ENCODE measurements around the gene MYO7A. TPM values are rescaled to one million over a fixed set of nuclear protein-coding genes. Genes with fewer than 3 reads are reported as not detected.

The MYO7A gene
- total RNA-seq, 1 donor from 2014 or later: 0.29 TPM

DNA sequence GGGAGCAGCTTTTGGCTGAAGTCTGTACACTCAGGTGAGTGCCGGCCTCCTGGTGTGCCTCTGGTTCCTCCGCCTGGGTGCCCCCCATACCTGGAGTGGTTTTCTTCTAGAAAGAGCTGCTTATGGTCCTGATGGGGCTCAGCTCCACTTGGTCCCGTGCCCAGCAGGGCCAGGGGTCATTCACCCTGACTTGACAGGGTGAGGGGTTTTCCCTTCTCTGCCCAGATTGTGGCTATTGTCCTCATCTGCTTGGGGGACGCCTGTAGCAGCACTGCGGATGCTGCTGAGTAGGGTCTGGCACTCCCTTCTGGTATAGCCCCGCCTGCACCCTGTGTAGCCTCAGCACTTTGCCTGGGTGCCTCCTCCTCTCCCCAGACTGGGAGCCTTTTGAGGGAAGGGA is 17.2 kb upstream of the MYO7A start:
- H3K9me3 Mint-ChIP-seq: no peaks in the 10 kb centered on the region
- intact Hi-C loops (cut with micrococcal nuclease): no loop called here
- H3K36me3 Mint-ChIP-seq (ENCODE audit: low read depth): no peaks in the 10 kb centered on the region
- no peaks in the 10 kb centered on the region for H3K27me3 Mint-ChIP-seq (ENCODE audit: insufficient read depth)
- no peak overlapping the region for H3K27ac Mint-ChIP-seq
- H3K4me3 Mint-ChIP-seq: no peak overlapping the region
- no peak for DNase-seq (ENCODE audit: low spot score)
- H3K4me1 Mint-ChIP-seq (ENCODE audit: low read depth): peaks cover 5% of the 10 kb centered on the region

GRCh38 chr11:77111277-77111676 is 16.8 kb upstream of the MYO7A start:
- no peaks in the 10 kb centered on the region for H3K9me3 Mint-ChIP-seq
- H3K4me3 Mint-ChIP-seq: no peak overlapping the region
- H3K36me3 Mint-ChIP-seq (ENCODE audit: low read depth): no peaks in the 10 kb centered on the region
- peaks cover 5% of the 10 kb centered on the region for H3K4me1 Mint-ChIP-seq (ENCODE audit: low read depth)
- no peak overlapping the region for H3K27ac Mint-ChIP-seq
- intact Hi-C loops (cut with micrococcal nuclease): no loop called here
- H3K27me3 Mint-ChIP-seq (ENCODE audit: insufficient read depth): no peaks in the 10 kb centered on the region
- no peak for DNase-seq (ENCODE audit: low spot score)

DNA sequence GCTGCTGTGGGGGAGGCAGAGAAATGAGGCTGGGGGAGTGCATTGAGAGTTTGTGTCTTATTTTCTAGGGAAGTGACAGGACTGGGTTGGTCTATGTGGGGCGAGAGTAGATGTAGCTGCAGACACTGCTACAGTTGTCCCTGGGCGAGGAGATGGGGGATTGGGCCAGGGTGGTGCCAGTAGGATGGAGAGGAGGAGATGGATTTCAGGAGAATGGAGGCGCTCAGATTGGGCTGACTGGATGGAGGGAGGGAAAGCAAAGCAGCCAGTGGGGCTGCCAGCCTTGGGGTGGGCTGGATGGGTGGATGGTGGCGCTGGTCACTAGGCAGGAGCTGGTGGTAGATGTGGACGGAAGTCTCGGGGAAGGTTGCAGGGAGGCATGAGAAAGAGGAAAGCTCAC is 16.1 kb upstream of the MYO7A start:
- intact Hi-C loops (cut with micrococcal nuclease): no loop called here
- Mint-ChIP-seq H3K27ac (no peak overlapping the region), H3K4me1 (ENCODE audit: low read depth) (peaks cover 5% of the 10 kb centered on the region), H3K9me3 (no peaks in the 10 kb centered on the region), H3K36me3 (ENCODE audit: low read depth) (no peaks in the 10 kb centered on the region), H3K4me3 (no peak overlapping the region), H3K27me3 (ENCODE audit: insufficient read depth) (no peaks in the 10 kb centered on the region)
- DNase-seq (ENCODE audit: low spot score): no peak

DNA sequence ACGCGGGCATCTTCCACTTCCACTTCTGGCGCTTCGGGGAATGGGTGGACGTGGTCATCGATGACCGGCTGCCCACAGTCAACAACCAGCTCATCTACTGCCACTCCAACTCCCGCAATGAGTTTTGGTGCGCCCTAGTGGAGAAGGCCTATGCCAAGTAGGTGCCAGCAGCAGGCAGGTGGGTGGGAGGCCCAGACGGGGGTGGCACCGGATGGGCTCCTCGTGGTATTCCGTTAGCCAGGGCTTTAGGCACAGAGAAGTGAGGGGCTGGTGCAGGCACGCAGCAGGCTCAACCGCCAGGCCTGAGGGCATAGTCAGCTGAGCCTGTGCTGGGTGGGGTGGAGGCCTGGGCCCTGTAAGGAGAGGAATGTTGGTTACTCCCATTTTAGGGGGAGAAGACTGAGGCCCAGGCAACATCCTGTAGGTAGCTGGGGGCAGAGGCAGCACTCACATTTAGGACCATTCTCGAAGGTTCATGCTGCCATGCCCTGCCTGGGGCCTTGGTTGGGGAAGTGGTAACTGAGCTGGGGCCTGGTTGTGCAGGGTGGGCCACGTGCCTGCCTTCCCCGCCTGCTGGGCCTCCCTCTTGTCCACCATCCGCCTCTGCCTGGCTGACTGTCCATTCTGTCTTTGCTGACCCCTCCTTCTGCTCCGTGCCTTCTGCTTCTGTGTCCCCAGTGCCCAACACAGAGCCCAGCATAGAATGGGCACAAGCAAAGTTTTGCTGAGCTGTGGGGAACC is 15.2 kb upstream of the MYO7A start:
- intact Hi-C loops (cut with micrococcal nuclease): loop anchor here (1.0 kb wide), 1 partner anchor 66 kb away; no protein-coding TSS in a partner anchor
- Mint-ChIP-seq H3K27me3 (ENCODE audit: insufficient read depth) (no peaks in the 10 kb centered on the region), H3K4me3 (no peak overlapping the region)

GRCh38 chr11:77113382-77114088 is 14.5 kb upstream of the MYO7A start:
- Mint-ChIP-seq H3K4me1 (ENCODE audit: low read depth) (peaks cover 5% of the 10 kb centered on the region), H3K27ac (no peak overlapping the region), H3K9me3 (no peaks in the 10 kb centered on the region), H3K27me3 (ENCODE audit: insufficient read depth) (no peaks in the 10 kb centered on the region), H3K4me3 (no peak overlapping the region), H3K36me3 (ENCODE audit: low read depth) (no peaks in the 10 kb centered on the region)
- no peak for DNase-seq (ENCODE audit: low spot score)
- intact Hi-C loops (cut with micrococcal nuclease): loop anchor here (1.0 kb wide), 1 partner anchor 66 kb away; no protein-coding TSS in a partner anchor

More for the DNA sequence above, 15.2 kb upstream of the MYO7A start:
- Mint-ChIP-seq H3K36me3 (ENCODE audit: low read depth) (no peaks in the 10 kb centered on the region), H3K4me1 (ENCODE audit: low read depth) (peaks cover 5% of the 10 kb centered on the region), H3K9me3 (no peaks in the 10 kb centered on the region), H3K27ac (no peak overlapping the region)
- no peak for DNase-seq (ENCODE audit: low spot score)

GRCh38 chr11:77114089-77114463 is 14.0 kb upstream of the MYO7A start:
- Mint-ChIP-seq H3K27ac (no peak overlapping the region), H3K27me3 (ENCODE audit: insufficient read depth) (no peaks in the 10 kb centered on the region), H3K4me3 (no peak overlapping the region), H3K36me3 (ENCODE audit: low read depth) (no peaks in the 10 kb centered on the region), H3K4me1 (ENCODE audit: low read depth) (peaks cover 5% of the 10 kb centered on the region), H3K9me3 (no peaks in the 10 kb centered on the region)
- intact Hi-C loops (cut with micrococcal nuclease): no loop called here
- DNase-seq (ENCODE audit: low spot score): no peak

DNA sequence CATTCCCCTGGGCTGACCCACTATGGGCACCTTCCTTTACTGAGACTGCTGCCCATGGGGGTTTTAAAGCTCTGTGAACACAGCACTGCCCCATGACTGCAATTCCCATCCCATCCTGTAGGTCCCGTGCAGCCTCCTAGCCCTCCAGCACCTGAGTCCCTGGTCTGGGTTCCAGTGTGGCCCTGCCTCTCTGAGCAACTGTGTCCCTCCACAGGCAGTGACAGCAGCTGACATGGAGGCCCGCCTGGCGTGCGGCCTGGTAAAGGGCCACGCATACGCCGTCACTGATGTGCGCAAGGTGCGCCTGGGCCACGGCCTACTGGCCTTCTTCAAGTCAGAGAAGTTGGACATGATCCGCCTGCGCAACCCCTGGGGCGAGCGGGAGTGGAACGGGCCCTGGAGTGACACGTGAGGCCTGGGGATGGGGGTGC is 12.8 kb upstream of the MYO7A start:
- H3K27ac Mint-ChIP-seq: no peak overlapping the region
- no peak overlapping the region for H3K4me3 Mint-ChIP-seq
- no peaks in the 10 kb centered on the region for H3K27me3 Mint-ChIP-seq (ENCODE audit: insufficient read depth)
- intact Hi-C loops (cut with micrococcal nuclease): no loop called here
- no peaks in the 10 kb centered on the region for H3K9me3 Mint-ChIP-seq
- DNase-seq (ENCODE audit: low spot score): no peak
- H3K4me1 Mint-ChIP-seq (ENCODE audit: low read depth): peaks cover 5% of the 10 kb centered on the region
- H3K36me3 Mint-ChIP-seq (ENCODE audit: low read depth): no peaks in the 10 kb centered on the region

GRCh38 chr11:77115956-77116355 is 12.1 kb upstream of the MYO7A start:
- Mint-ChIP-seq H3K27ac (no peak overlapping the region), H3K4me3 (no peak overlapping the region), H3K4me1 (ENCODE audit: low read depth) (peaks cover 5% of the 10 kb centered on the region), H3K36me3 (ENCODE audit: low read depth) (no peaks in the 10 kb centered on the region), H3K27me3 (ENCODE audit: insufficient read depth) (no peaks in the 10 kb centered on the region), H3K9me3 (no peaks in the 10 kb centered on the region)
- intact Hi-C loops (cut with micrococcal nuclease): no loop called here
- no peak for DNase-seq (ENCODE audit: low spot score)

DNA sequence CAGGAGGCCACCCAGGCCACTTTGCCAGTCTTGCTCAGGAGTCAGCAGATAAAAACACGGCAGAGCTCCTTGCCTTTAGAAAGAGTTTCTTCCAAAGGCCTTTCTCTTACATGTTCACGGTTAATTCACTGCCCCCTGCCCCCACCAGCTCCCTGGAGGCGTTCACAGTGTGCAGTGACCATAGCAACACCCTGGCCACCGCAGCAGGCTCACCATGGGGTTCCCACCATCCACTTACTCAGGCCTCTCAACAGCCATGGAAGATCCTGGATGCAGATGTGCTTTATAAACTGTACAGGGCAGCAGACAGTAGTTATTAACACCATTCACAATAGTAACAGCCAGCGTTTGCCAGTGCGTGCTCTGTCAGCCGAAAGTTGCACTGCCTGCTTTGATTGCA is 10.6 kb upstream of the MYO7A start:
- Mint-ChIP-seq H3K27me3 (ENCODE audit: insufficient read depth) (no peaks in the 10 kb centered on the region), H3K36me3 (ENCODE audit: low read depth) (no peaks in the 10 kb centered on the region), H3K9me3 (no peaks in the 10 kb centered on the region), H3K4me1 (ENCODE audit: low read depth) (peaks cover 5% of the 10 kb centered on the region), H3K27ac (no peak overlapping the region), H3K4me3 (no peak overlapping the region)
- intact Hi-C loops (cut with micrococcal nuclease): no loop called here
- no peak for DNase-seq (ENCODE audit: low spot score)

DNA sequence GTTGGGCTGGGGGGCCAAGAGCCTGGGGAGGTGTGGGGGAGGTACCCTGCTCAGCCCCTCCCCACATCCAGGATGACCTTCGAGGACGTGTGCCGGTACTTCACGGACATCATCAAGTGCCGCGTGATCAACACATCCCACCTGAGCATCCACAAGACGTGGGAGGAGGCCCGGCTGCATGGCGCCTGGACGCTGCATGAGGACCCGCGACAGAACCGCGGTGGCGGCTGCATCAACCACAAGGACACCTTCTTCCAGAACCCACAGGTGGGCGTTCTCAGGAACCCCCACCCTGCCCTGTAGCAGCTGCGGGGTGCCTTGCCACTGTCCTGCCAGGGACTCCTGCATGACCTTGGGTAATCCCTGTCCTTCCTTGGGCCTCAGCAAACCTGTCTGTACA is 10.0 kb upstream of the MYO7A start:
- no peaks in the 10 kb centered on the region for H3K27me3 Mint-ChIP-seq (ENCODE audit: insufficient read depth)
- no peaks in the 10 kb centered on the region for H3K9me3 Mint-ChIP-seq
- no peaks in the 10 kb centered on the region for H3K36me3 Mint-ChIP-seq (ENCODE audit: low read depth)
- intact Hi-C loops (cut with micrococcal nuclease): no loop called here
- H3K27ac Mint-ChIP-seq: no peak overlapping the region
- peaks cover 5% of the 10 kb centered on the region for H3K4me1 Mint-ChIP-seq (ENCODE audit: low read depth)
- DNase-seq (ENCODE audit: low spot score): no peak
- no peak overlapping the region for H3K4me3 Mint-ChIP-seq

GRCh38 chr11:77118971-77119370 is 9.1 kb upstream of the MYO7A start:
- H3K36me3 Mint-ChIP-seq (ENCODE audit: low read depth): no peaks in the 10 kb centered on the region
- H3K4me3 Mint-ChIP-seq: no peak overlapping the region
- H3K4me1 Mint-ChIP-seq (ENCODE audit: low read depth): no peaks in the 10 kb centered on the region
- H3K27ac Mint-ChIP-seq: no peak overlapping the region
- no peaks in the 10 kb centered on the region for H3K27me3 Mint-ChIP-seq (ENCODE audit: insufficient read depth)
- intact Hi-C loops (cut with micrococcal nuclease): no loop called here
- no peak for DNase-seq (ENCODE audit: low spot score)
- H3K9me3 Mint-ChIP-seq: no peaks in the 10 kb centered on the region

- intact Hi-C loops (cut with micrococcal nuclease): no loop called here
- no peak for DNase-seq (ENCODE audit: low spot score)
- no peak overlapping the region for H3K4me3 Mint-ChIP-seq
- no peaks in the 10 kb centered on the region for H3K4me1 Mint-ChIP-seq (ENCODE audit: low read depth)
- H3K9me3 Mint-ChIP-seq: no peaks in the 10 kb centered on the region
- H3K36me3 Mint-ChIP-seq (ENCODE audit: low read depth): no peaks in the 10 kb centered on the region
- H3K27ac Mint-ChIP-seq: no peak overlapping the region
- no peaks in the 10 kb centered on the region for H3K27me3 Mint-ChIP-seq (ENCODE audit: insufficient read depth)
These were observed 8.5 kb upstream of the MYO7A start for GRCh38 chr11:77119531-77119936.

GRCh38 chr11:77120571-77120970 is 7.5 kb upstream of the MYO7A start:
- H3K4me3 Mint-ChIP-seq: no peak overlapping the region
- DNase-seq (ENCODE audit: low spot score): no peak
- H3K9me3 Mint-ChIP-seq: no peaks in the 10 kb centered on the region
- intact Hi-C loops (cut with micrococcal nuclease): no loop called here
- H3K27me3 Mint-ChIP-seq (ENCODE audit: insufficient read depth): no peaks in the 10 kb centered on the region
- no peaks in the 10 kb centered on the region for H3K4me1 Mint-ChIP-seq (ENCODE audit: low read depth)
- no peak overlapping the region for H3K27ac Mint-ChIP-seq
- no peaks in the 10 kb centered on the region for H3K36me3 Mint-ChIP-seq (ENCODE audit: low read depth)
